ENCODE results near the gene MT1B.

DNA sequence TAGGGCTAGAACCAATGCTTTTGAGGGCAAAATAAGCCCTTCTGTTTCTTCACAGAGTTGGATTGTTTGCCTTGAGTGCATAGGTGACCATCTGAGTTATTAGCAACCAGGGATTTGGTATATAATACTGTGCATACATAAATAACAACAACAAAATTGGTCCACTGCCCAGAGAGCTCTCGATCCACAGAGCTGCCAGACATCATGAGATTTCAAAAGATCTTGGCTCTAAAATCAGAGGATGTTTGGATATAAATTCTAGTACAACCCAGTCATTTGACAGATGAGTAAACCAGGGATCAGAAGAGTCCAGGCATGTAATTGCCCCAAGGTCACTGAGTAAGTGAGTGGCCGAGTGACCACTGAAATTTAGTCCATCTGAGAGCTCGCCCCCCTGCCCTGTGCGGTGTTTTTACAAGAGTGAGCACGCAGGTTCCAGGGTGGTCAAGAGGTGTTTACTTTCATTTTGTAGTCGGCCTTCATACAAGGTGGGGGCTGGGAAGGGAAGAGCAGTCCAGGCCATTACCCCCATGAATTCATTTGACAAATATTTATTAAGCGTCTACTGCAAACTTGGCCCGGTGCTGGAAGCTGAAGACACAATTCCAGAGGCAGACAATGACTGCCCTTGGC is 45.1 kb upstream of the MT1B start:
- TF ChIP-seq POLR2AphosphoS5 (IDR thresholded peaks at IDR 0.05; ENCODE audit: low read depth, low read length) = no peak
- no peak for TF ChIP-seq POLR2A (IDR thresholded peaks at IDR 0.05; ENCODE audit: low read depth, low read length)
